GM23338 (cell line): ENCODE data around the gene PDE4B. TPM values are rescaled to one million over a fixed set of nuclear protein-coding genes. Genes with fewer than 3 reads are reported as not detected.

Source experiments
- ATAC-seq: fragments of 200-7000 bp; cut with Tn5 transposase; 3 replicates; pipeline ENCODE4 v1.9.1; 2020
- DNase-seq: peaks from one replicate; pipeline ENCODE4 v3.0.0-alpha.2; 2015; ENCODE audit warnings: low spot score
- H2AFZ ChIP-seq: fragments of 200-600 bp; sonication (generic); 2 replicates; pipeline ENCODE4 v1.8.0; 2016; ENCODE audit warnings: antibody characterized with exemption, mild to moderate bottlenecking, moderate library complexity
- H3F3A ChIP-seq: fragments of 200-600 bp; sonication (generic); replicated peaks from 2 replicates; pipeline ENCODE4 v1.8.0; 2017; ENCODE audit warnings: antibody characterized with exemption, mixed run types, low read depth
- H3K27ac ChIP-seq: fragments of 200-600 bp; sonication (generic); 2 replicates; pipeline ENCODE4 v1.6.1; 2016; ENCODE audit warnings: low read depth
- H3K27me3 ChIP-seq: fragments of 200-600 bp; sonication (generic); 2 replicates; pipeline ENCODE4 v1.8.0; 2016; ENCODE audit warnings: mild to moderate bottlenecking, mixed run types, moderate library complexity; ENCODE audit not compliant: insufficient read depth
- H3K36me3 ChIP-seq: fragments of 200-600 bp; sonication (generic); 2 replicates; pipeline ENCODE4 v1.8.0; 2016; ENCODE audit warnings: mild to moderate bottlenecking; ENCODE audit not compliant: insufficient read depth
- H3K4me1 ChIP-seq: fragments of 200-600 bp; sonication (generic); 2 replicates; pipeline ENCODE4 v1.8.0; 2016; ENCODE audit warnings: mild to moderate bottlenecking, moderate library complexity; ENCODE audit not compliant: insufficient read depth
- H3K4me2 ChIP-seq: fragments of 200-600 bp; sonication (generic); 2 replicates; pipeline ENCODE4 v1.7.1; 2017; ENCODE audit warnings: mixed run types
- H3K4me3 ChIP-seq: fragments of 200-600 bp; sonication (generic); 2 replicates; pipeline ENCODE4 v1.6.1; 2016; ENCODE audit warnings: mixed run types
- H3K79me2 ChIP-seq: fragments of 200-600 bp; sonication (generic); replicated peaks from 2 replicates; pipeline ENCODE4 v1.8.0; 2017; ENCODE audit warnings: mild to moderate bottlenecking; ENCODE audit not compliant: insufficient read depth
- H3K9me2 ChIP-seq: fragments of 200-600 bp; sonication (generic); 2 replicates; pipeline ENCODE4 v1.8.0; 2017; ENCODE audit not compliant: insufficient read depth
- H4K20me1 ChIP-seq: fragments of 200-600 bp; sonication (generic); replicated peaks from 2 replicates; pipeline ENCODE4 v1.8.0; 2017; ENCODE audit warnings: mild to moderate bottlenecking; ENCODE audit not compliant: insufficient read depth
- H3K27ac Mint-ChIP-seq: 2 replicates; pipeline ENCODE4 v1.8.0; 2020; ENCODE audit warnings: inconsistent platforms, mild to moderate bottlenecking, moderate library complexity, mixed read lengths
- H3K27me3 Mint-ChIP-seq: 3 replicates; pipeline ENCODE4 v1.8.0; 2022; ENCODE audit warnings: low read depth, mild to moderate bottlenecking, moderate library complexity, mixed read lengths, inconsistent platforms; ENCODE audit not compliant: insufficient read depth, poor library complexity
- H3K36me3 Mint-ChIP-seq: 3 replicates; pipeline ENCODE4 v1.8.0; 2021; ENCODE audit warnings: low read depth, mild to moderate bottlenecking, inconsistent platforms, moderate library complexity, mixed read lengths
- H3K4me1 Mint-ChIP-seq: 3 replicates; pipeline ENCODE4 v1.8.0; 2020; ENCODE audit warnings: mild to moderate bottlenecking, inconsistent platforms, mixed read lengths
- H3K4me3 Mint-ChIP-seq: 3 replicates; pipeline ENCODE4 v1.8.0; 2021; ENCODE audit warnings: moderate library complexity, mild to moderate bottlenecking, inconsistent platforms, mixed read lengths
- H3K9me3 Mint-ChIP-seq: 3 replicates; pipeline ENCODE4 v1.8.0; 2020; ENCODE audit warnings: moderate library complexity, mild to moderate bottlenecking, inconsistent platforms, mixed read lengths
- CREB1 ChIP-seq: fragments of 250-450 bp; sonication (Bioruptor Pico); IDR thresholded peaks from 2 replicates; pipeline ENCODE4 v1.5.0; 2020; ENCODE audit warnings: low read depth, mild to moderate bottlenecking, moderate library complexity
- CTCF ChIP-seq, 2 experiments: fragments of 200-600 bp in 1 of 2; sonication (generic) in 1 of 2; conservative IDR thresholded peaks; 2 replicates each; pipeline versions ENCODE4 v1.5.1 to v1.6.1; 2016 to 2017; ENCODE audit warnings: antibody characterized with exemption in 2 of 2, low read depth in 2 of 2, mild to moderate bottlenecking in 2 of 2, moderate library complexity in 1 of 2
- EZH2 ChIP-seq: fragments of 200-600 bp; sonication (generic); IDR thresholded peaks from one replicate; pipeline ENCODE4 v1.8.0; 2017; ENCODE audit warnings: antibody characterized with exemption, mild to moderate bottlenecking, low read depth; ENCODE audit not compliant: unreplicated experiment
- EZH2phosphoT487 ChIP-seq: fragments of 200-600 bp; sonication (generic); IDR thresholded peaks from one replicate; pipeline ENCODE4 v1.8.1; 2018; ENCODE audit warnings: antibody characterized with exemption; ENCODE audit not compliant: unreplicated experiment
- JUNB ChIP-seq: IDR thresholded peaks from one replicate; pipeline ENCODE4 v1.6.1; 2016; ENCODE audit warnings: antibody characterized with exemption; ENCODE audit not compliant: unreplicated experiment
- NANOG ChIP-seq: IDR thresholded peaks from 2 replicates; pipeline ENCODE4 v1.6.1; 2016; ENCODE audit warnings: antibody characterized with exemption, borderline replicate concordance
- ZNF114 ChIP-seq: fragments of 250-450 bp; sonication (Bioruptor Pico); IDR thresholded peaks from 2 replicates; pipeline ENCODE4 v1.5.0; 2020; ENCODE audit warnings: mild to moderate bottlenecking, moderate library complexity
- ZNF462 ChIP-seq: fragments of 250-450 bp; sonication (Bioruptor Pico); IDR thresholded peaks from 2 replicates; pipeline ENCODE4 v1.5.0; 2020; ENCODE audit warnings: mild to moderate bottlenecking, moderate library complexity
- polyA plus RNA-seq: library from polyadenylated mRNA; unstranded; fragments of >200 nt; fragmentation: Nextera tagmentation; extraction: Ambion mirVana; gene quantifications from 2 replicates; pipeline ENCODE4 v1.2.1, GENCODE V29; 2016
- total RNA-seq: library from RNA; depleted of rRNA; stranded (reverse); fragments of >200 nt; shearing (Covaris generic); gene quantifications from 2 replicates; pipeline ENCODE4 v1.2.3, GENCODE V29; 2014

PDE4B gene
- total and polyA plus RNA-seq, 2 experiments from 2014 or later, result 14.0 to 25.6 TPM

GRCh38 chr1:66134004-66134403 is 341.3 kb downstream of the PDE4B start:
- H3K36me3 Mint-ChIP-seq, result no peaks in the 10 kb centered on the region
- no peaks in the 10 kb centered on the region for H3K27me3 ChIP-seq
- H3K36me3 ChIP-seq, result no peaks in the 10 kb centered on the region
- H3K4me1 ChIP-seq, result no peaks in the 10 kb centered on the region
- no peak overlapping the region for H3K27ac Mint-ChIP-seq
- no peak overlapping the region for H3K27ac ChIP-seq
- H2AFZ ChIP-seq, result no peak overlapping the region
- no peaks in the 10 kb centered on the region for H3K79me2 ChIP-seq
- ATAC-seq (no peak), DNase-seq (no peak)
- H3F3A ChIP-seq, result no peaks in the 10 kb centered on the region
- H3K4me3 Mint-ChIP-seq, result no peak overlapping the region
- H3K9me3 Mint-ChIP-seq, result no peaks in the 10 kb centered on the region
- TF ChIP-seq ZNF462 (CRISPR knock-in tag) (no peak), EZH2phosphoT487 (no peak), NANOG (no peak), EZH2 (no peak), JUNB (no peak), CREB1 (CRISPR knock-in tag) (no peak), ZNF114 (no peak), CTCF (conservative IDR thresholded peaks at IDR 0.05; ENCODE audit: low read depth in 2 of 2) (no peak)
- H3K4me3 ChIP-seq, result no peak overlapping the region
- H3K4me2 ChIP-seq, result no peak overlapping the region
- H3K9me2 ChIP-seq, result 0 out of 2 replicates have a peak, but pooled peaks cover 5% of the 10 kb centered on the region
- no peaks in the 10 kb centered on the region for H3K4me1 Mint-ChIP-seq
- H4K20me1 ChIP-seq, result no peaks in the 10 kb centered on the region
- H3K27me3 Mint-ChIP-seq, result no peaks in the 10 kb centered on the region
